H9 (cell line): Measurements from ENCODE around the gene ANKRD12. TPM values are rescaled to one million over a fixed set of nuclear protein-coding genes. Genes with fewer than 3 reads are reported as not detected.

Experiments
- DNase-seq: peaks from one replicate; pipeline ENCODE4 v3.0.0-alpha.2; 2017
- H2AFZ ChIP-seq: one replicate; pipeline ENCODE4 v1.6.1; 2013; ENCODE audit warnings: mild to moderate bottlenecking, low read length, control low read depth, moderate library complexity
- H2AK5ac ChIP-seq: 2 replicates; pipeline ENCODE4 v1.6.1; 2013; ENCODE audit warnings: low read length, control low read depth, mixed read lengths; ENCODE audit not compliant: insufficient read length
- H2BK120ac ChIP-seq: one replicate; pipeline ENCODE4 v1.6.1; 2013; ENCODE audit warnings: low read depth, mild to moderate bottlenecking, low read length, control low read depth, inconsistent platforms; ENCODE audit not compliant: poor library complexity, severe bottlenecking
- H2BK12ac ChIP-seq: 2 replicates; pipeline ENCODE4 v1.6.1; 2013; ENCODE audit warnings: low read length, control low read depth, mixed read lengths, low read depth; ENCODE audit not compliant: insufficient read length
- H2BK15ac ChIP-seq: 2 replicates; pipeline ENCODE4 v1.6.1; 2013; ENCODE audit warnings: low read depth, low read length, control low read depth
- H2BK20ac ChIP-seq: one replicate; pipeline ENCODE4 v1.6.1; 2013; ENCODE audit warnings: low read depth, mild to moderate bottlenecking, low read length, control low read depth, inconsistent platforms; ENCODE audit not compliant: poor library complexity, severe bottlenecking
- H2BK5ac ChIP-seq: 2 replicates; pipeline ENCODE4 v1.6.1; 2013; ENCODE audit warnings: low read length, control low read depth, mixed read lengths; ENCODE audit not compliant: insufficient read length
- H3K14ac ChIP-seq: 2 replicates; pipeline ENCODE4 v1.6.1; 2013; ENCODE audit warnings: low read length, control low read depth; ENCODE audit not compliant: insufficient read depth
- H3K18ac ChIP-seq: 2 replicates; pipeline ENCODE4 v1.6.1; 2013; ENCODE audit warnings: low read depth, mild to moderate bottlenecking, mixed read lengths, low read length, control low read depth; ENCODE audit not compliant: insufficient read length
- H3K23ac ChIP-seq: 2 replicates; pipeline ENCODE4 v1.6.1; 2013; ENCODE audit warnings: low read length, control low read depth, mixed read lengths, low read depth; ENCODE audit not compliant: insufficient read length
- H3K23me2 ChIP-seq: 2 replicates; pipeline ENCODE4 v1.6.1; 2013; ENCODE audit warnings: low read depth, mild to moderate bottlenecking, mixed read lengths, low read length, control low read depth; ENCODE audit not compliant: insufficient read length, poor library complexity, severe bottlenecking
- H3K27ac ChIP-seq: 2 replicates; pipeline ENCODE4 v1.5.1; 2013; ENCODE audit warnings: low read length, control low read depth, mixed read lengths, low read depth; ENCODE audit not compliant: insufficient read length
- H3K27me3 ChIP-seq: 2 replicates; pipeline ENCODE4 v1.6.1; 2013; ENCODE audit warnings: low read length, control low read depth, inconsistent platforms; ENCODE audit not compliant: insufficient read depth
- H3K4ac ChIP-seq: 2 replicates; pipeline ENCODE4 v1.6.1; 2013; ENCODE audit warnings: low read depth, mild to moderate bottlenecking, control low read depth, inconsistent platforms, low read length, moderate library complexity
- H3K4me1 ChIP-seq: 2 replicates; pipeline ENCODE4 v1.6.1; 2013; ENCODE audit warnings: low read length, control low read depth, inconsistent platforms; ENCODE audit not compliant: insufficient read depth
- H3K4me2 ChIP-seq: 2 replicates; pipeline ENCODE4 v1.6.1; 2013; ENCODE audit warnings: low read length, control low read depth, mixed read lengths; ENCODE audit not compliant: insufficient read length, insufficient read depth
- H3K56ac ChIP-seq: 2 replicates; pipeline ENCODE4 v1.6.1; 2013; ENCODE audit warnings: low read depth, mild to moderate bottlenecking, mixed read lengths, low read length, control low read depth; ENCODE audit not compliant: insufficient read length
- H3K79me1 ChIP-seq: 2 replicates; pipeline ENCODE4 v1.6.1; 2013; ENCODE audit warnings: low read depth, mild to moderate bottlenecking, moderate library complexity, low read length, control low read depth, inconsistent platforms; ENCODE audit not compliant: insufficient read depth, poor library complexity, severe bottlenecking
- H3K79me2 ChIP-seq: 2 replicates; pipeline ENCODE4 v1.6.1; 2013; ENCODE audit warnings: low read length, control low read depth, inconsistent platforms; ENCODE audit not compliant: insufficient read depth
- H3K9ac ChIP-seq: 2 replicates; pipeline ENCODE4 v1.6.1; 2013; ENCODE audit warnings: low read length, control low read depth, mixed read lengths; ENCODE audit not compliant: insufficient read length; ENCODE audit errors: extremely low read depth
- H3K9me3 ChIP-seq: one replicate; pipeline ENCODE4 v1.6.1; 2013; ENCODE audit warnings: low read depth, low read length, inconsistent platforms; ENCODE audit not compliant: control insufficient read depth
- H3T11ph ChIP-seq: one replicate; pipeline ENCODE4 v1.6.1; 2013; ENCODE audit warnings: mild to moderate bottlenecking, low read length, control low read depth, inconsistent platforms
- H4K20me1 ChIP-seq: one replicate; pipeline ENCODE4 v1.6.1; 2013; ENCODE audit not compliant: control insufficient read depth, insufficient read length, insufficient read depth
- H4K5ac ChIP-seq: 2 replicates; pipeline ENCODE4 v1.6.1; 2013; ENCODE audit warnings: low read depth, mild to moderate bottlenecking, mixed read lengths, low read length, control low read depth; ENCODE audit not compliant: insufficient read length
- H4K8ac ChIP-seq: replicated peaks from 2 replicates; pipeline ENCODE4 v1.6.1; 2013; ENCODE audit warnings: low read length, control low read depth, mixed read lengths, low read depth; ENCODE audit not compliant: insufficient read length
- H4K91ac ChIP-seq: 2 replicates; pipeline ENCODE4 v1.6.1; 2013; ENCODE audit warnings: low read depth, mild to moderate bottlenecking, moderate library complexity, mixed read lengths, low read length, control low read depth; ENCODE audit not compliant: insufficient read length
- H3K27ac Mint-ChIP-seq, 3 experiments: 2 replicates in 2 of 3; 3 replicates in 1 of 3; pipeline ENCODE4 v1.8.0; 2020 to 2021; ENCODE audit warnings: mixed read lengths in 3 of 3, mild to moderate bottlenecking in 1 of 3, moderate library complexity in 1 of 3
- H3K27me3 Mint-ChIP-seq: 2 replicates; pipeline ENCODE4 v1.8.0; 2021; ENCODE audit warnings: low read depth, mild to moderate bottlenecking, moderate library complexity, mixed read lengths
- H3K36me3 Mint-ChIP-seq, 3 experiments: 2 replicates in 2 of 3; 3 replicates in 1 of 3; pipeline ENCODE4 v1.8.0; 2020 to 2021; ENCODE audit warnings: low read depth in 3 of 3, mixed read lengths in 3 of 3; ENCODE audit not compliant: insufficient read depth in 1 of 3
- H3K4me1 Mint-ChIP-seq, 2 experiments: 2 replicates each; pipeline ENCODE4 v1.8.0; 2020; ENCODE audit warnings: mixed read lengths in 2 of 2
- H3K4me3 Mint-ChIP-seq, 2 experiments: 2 replicates in 1 of 2; 3 replicates in 1 of 2; pipeline ENCODE4 v1.8.0; 2020 to 2021; ENCODE audit warnings: mild to moderate bottlenecking in 2 of 2, mixed read lengths in 2 of 2, moderate library complexity in 1 of 2
- H3K9me3 Mint-ChIP-seq, 2 experiments: 2 replicates in 1 of 2; 3 replicates in 1 of 2; pipeline ENCODE4 v1.8.0; 2020; ENCODE audit warnings: mild to moderate bottlenecking in 2 of 2, mixed read lengths in 2 of 2, moderate library complexity in 1 of 2
- WGBS: extraction: QIAGEN DNeasy Blood & Tissue Kit; methylation state at CpG from one replicate; pipeline ENCODE4 v1.1.7; 2013; ENCODE audit warnings: missing lambda C conversion rate, low lambda C conversion rate, mixed read lengths; ENCODE audit not compliant: insufficient read length; ENCODE audit errors: extremely low coverage; 5-methylcytosine and 5-hydroxymethylcytosine counted together
- total RNA-seq: library from RNA; stranded (reverse); gene quantifications from 2 replicates; pipeline ENCODE4 v1.2.1, GENCODE V29; 2021
- TF ChIP-seq, protein P1 (sequence below): fragments of 200-600 bp; sonication (generic); conservative IDR thresholded peaks from 3 replicates; pipeline ENCODE4 v1.8.0; 2021; ENCODE audit warnings: antibody characterized with exemption, mild to moderate bottlenecking

Gene ANKRD12
- total RNA-seq, 1 experiment from 2014 or later: 38.9 TPM

DNA sequence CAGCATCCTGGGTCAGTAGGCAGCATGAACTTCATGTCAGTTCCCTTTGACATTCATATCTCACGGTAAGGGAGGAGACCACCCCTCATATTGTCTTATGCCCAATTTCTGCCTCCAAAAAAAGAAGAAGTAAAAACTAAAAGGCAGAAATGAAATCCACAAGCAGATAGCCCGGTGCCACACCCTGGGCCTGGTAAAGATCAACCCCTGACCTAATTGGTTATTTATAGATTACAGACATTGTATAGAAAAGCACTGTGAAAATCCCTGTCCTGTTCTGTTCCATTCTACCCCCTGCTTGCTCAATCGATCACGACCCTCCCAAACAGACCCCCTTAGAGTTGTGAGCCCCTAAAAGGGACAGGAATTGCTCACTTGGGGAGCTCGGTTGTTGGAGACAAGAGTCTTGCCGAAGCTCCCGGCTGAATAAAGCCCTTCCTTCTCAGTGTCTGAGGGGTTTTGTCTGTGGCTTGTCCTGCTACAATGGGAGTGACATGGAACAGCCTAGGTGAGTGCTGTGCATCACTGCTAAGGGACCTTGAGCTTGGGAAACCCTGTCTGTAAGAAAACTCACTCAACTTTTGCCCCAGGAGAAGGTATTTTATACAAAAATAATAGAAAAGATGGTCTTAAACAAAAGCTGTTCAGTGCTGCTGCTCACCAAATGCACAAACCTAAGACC lies 23.0 kb upstream of the ANKRD12 start:
- TF ChIP-seq, protein P1, sequence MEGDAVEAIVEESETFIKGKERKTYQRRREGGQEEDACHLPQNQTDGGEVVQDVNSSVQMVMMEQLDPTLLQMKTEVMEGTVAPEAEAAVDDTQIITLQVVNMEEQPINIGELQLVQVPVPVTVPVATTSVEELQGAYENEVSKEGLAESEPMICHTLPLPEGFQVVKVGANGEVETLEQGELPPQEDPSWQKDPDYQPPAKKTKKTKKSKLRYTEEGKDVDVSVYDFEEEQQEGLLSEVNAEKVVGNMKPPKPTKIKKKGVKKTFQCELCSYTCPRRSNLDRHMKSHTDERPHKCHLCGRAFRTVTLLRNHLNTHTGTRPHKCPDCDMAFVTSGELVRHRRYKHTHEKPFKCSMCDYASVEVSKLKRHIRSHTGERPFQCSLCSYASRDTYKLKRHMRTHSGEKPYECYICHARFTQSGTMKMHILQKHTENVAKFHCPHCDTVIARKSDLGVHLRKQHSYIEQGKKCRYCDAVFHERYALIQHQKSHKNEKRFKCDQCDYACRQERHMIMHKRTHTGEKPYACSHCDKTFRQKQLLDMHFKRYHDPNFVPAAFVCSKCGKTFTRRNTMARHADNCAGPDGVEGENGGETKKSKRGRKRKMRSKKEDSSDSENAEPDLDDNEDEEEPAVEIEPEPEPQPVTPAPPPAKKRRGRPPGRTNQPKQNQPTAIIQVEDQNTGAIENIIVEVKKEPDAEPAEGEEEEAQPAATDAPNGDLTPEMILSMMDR: no peak
- H3K23ac ChIP-seq: no peak overlapping the region
- no peak overlapping the region for H3K4me3 Mint-ChIP-seq
- WGBS: no CpG with 5 or more reads among the region's 7 CpGs
- peaks cover 3% of the 10 kb centered on the region for H3K79me1 ChIP-seq
- no peaks in the 10 kb centered on the region for H3K23me2 ChIP-seq
- no peak overlapping the region for H4K5ac ChIP-seq
- no peak overlapping the region for H2AFZ ChIP-seq
- H3K56ac ChIP-seq: no peak overlapping the region
- H2BK20ac ChIP-seq: no peak overlapping the region
- H3K27ac ChIP-seq: no peak overlapping the region
- H3K4ac ChIP-seq: no peak overlapping the region
- no peak overlapping the region for H2BK15ac ChIP-seq
- peaks cover 43% of the 10 kb centered on the region; the same call in 1 of the 2 replicates for H3K79me2 ChIP-seq
- no peaks in the 10 kb centered on the region for H3K27me3 Mint-ChIP-seq
- DNase-seq: no peak
- H4K91ac ChIP-seq: no peak overlapping the region
- H3K9ac ChIP-seq: no peak overlapping the region
- H2BK120ac ChIP-seq: no peak overlapping the region
- H4K8ac ChIP-seq: no peak overlapping the region
- H3K4me1 ChIP-seq: no peaks in the 10 kb centered on the region
- H3K14ac ChIP-seq: no peak overlapping the region
- no peaks in the 10 kb centered on the region for H3K9me3 Mint-ChIP-seq
- peaks cover 19 to 38% (median 32%) of the 10 kb centered on the region in 3 experiments; a peak in 6 of 7 replicates for H3K36me3 Mint-ChIP-seq
- peaks cover 50 to 60% of the 10 kb centered on the region in 2 experiments for H3K4me1 Mint-ChIP-seq
- H3K27me3 ChIP-seq: no peaks in the 10 kb centered on the region
- H2AK5ac ChIP-seq: no peak overlapping the region
- H3K27ac Mint-ChIP-seq: peak overlapping the region in 2 of 3 experiments; percentile 22 to 81; a peak in 5 of 7 replicates
- H3K4me2 ChIP-seq: no peak overlapping the region
- no peaks in the 10 kb centered on the region for H4K20me1 ChIP-seq
- no peaks in the 10 kb centered on the region for H3K9me3 ChIP-seq
- no peak overlapping the region for H3T11ph ChIP-seq
- no peak overlapping the region for H2BK12ac ChIP-seq
- H3K18ac ChIP-seq: no peak overlapping the region
- no peak overlapping the region for H2BK5ac ChIP-seq
